GM12878 (cell line): Measurements from ENCODE around the gene TMEM82.

Source experiments
- CBX5 ChIP-seq: sonication (generic); IDR thresholded peaks from 2 replicates; pipeline ENCODE4 v1.6.1; 2016; ENCODE audit warnings: low read depth, moderate library complexity, mild to moderate bottlenecking, inconsistent platforms
- CEBPB ChIP-seq, 2 experiments: fragments of 150-350 bp in 1 of 2; IDR thresholded peaks; 2 replicates each; pipeline ENCODE4 v1.6.1; 2012 to 2014; ENCODE audit warnings: low read depth in 2 of 2, low read length in 2 of 2, borderline replicate concordance in 1 of 2, inconsistent platforms in 1 of 2
- IRF3 ChIP-seq: fragments of 450-650 bp; IDR thresholded peaks from 2 replicates; pipeline ENCODE4 v1.6.1; 2014; ENCODE audit warnings: mild to moderate bottlenecking
- MTA2 ChIP-seq: fragments of 450-650 bp; IDR thresholded peaks from 2 replicates; pipeline ENCODE4 v1.6.1; 2016; ENCODE audit warnings: low read depth, mild to moderate bottlenecking, moderate library complexity
- POLR2A ChIP-seq: IDR thresholded peaks from 2 replicates; pipeline ENCODE4 v1.6.1; 2011; ENCODE audit warnings: low read depth, mild to moderate bottlenecking, low read length
- POU2F2 ChIP-seq: IDR thresholded peaks from 3 replicates; pipeline ENCODE4 v1.6.1; 2011; ENCODE audit warnings: low read depth, mild to moderate bottlenecking, low read length, borderline replicate concordance
- RAD21 ChIP-seq: IDR thresholded peaks from 2 replicates; pipeline ENCODE4 v1.6.1; 2011; ENCODE audit warnings: mild to moderate bottlenecking, low read depth, low read length, moderate library complexity; ENCODE audit not compliant: insufficient read depth
- TF ChIP-seq, protein P1 (sequence below), 3 experiments: IDR thresholded peaks in 2 of 3; conservative IDR thresholded peaks in 1 of 3; 2 replicates each; pipeline ENCODE4 v1.5.1; 2011; ENCODE audit warnings: low read depth in 3 of 3, low read length in 3 of 3, mild to moderate bottlenecking in 3 of 3, control low read depth in 2 of 3, moderate library complexity in 2 of 3, inconsistent platforms in 1 of 3, mixed read lengths in 1 of 3; ENCODE audit not compliant: control insufficient read depth in 2 of 3, insufficient read depth in 1 of 3; ENCODE audit errors: extremely low read depth in 1 of 3

DNA sequence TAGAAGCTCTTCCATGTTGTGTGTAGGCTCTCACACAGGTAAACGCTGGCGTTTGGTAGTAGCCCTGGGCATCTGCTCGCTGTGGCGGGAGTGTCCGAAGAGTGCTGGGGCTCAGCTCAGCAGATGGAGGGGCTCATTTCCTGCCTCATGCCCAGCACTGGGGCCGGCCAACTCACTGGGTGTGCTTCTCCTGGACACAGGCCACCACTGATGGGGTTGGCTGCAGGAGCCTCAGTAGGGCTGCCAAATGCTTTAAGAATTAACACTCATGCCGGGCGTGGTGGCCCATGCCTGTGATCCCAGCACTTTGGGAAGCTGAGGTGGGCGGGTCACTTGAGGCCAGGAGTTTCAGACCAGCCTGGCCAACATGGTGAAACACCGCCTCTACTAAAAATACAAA lies 44.3 kb downstream of the TMEM82 start:
- TF ChIP-seq MTA2 (no peak), IRF3 (no peak), POLR2A (no peak), CBX5 (no peak), POU2F2 (no peak), CEBPB (IDR thresholded peaks at IDR 0.05; ENCODE audit: borderline replicate concordance in 1 of 2, low read depth in 2 of 2, low read length in 2 of 2) (no peak), RAD21 (no peak)
- TF ChIP-seq, protein P1, sequence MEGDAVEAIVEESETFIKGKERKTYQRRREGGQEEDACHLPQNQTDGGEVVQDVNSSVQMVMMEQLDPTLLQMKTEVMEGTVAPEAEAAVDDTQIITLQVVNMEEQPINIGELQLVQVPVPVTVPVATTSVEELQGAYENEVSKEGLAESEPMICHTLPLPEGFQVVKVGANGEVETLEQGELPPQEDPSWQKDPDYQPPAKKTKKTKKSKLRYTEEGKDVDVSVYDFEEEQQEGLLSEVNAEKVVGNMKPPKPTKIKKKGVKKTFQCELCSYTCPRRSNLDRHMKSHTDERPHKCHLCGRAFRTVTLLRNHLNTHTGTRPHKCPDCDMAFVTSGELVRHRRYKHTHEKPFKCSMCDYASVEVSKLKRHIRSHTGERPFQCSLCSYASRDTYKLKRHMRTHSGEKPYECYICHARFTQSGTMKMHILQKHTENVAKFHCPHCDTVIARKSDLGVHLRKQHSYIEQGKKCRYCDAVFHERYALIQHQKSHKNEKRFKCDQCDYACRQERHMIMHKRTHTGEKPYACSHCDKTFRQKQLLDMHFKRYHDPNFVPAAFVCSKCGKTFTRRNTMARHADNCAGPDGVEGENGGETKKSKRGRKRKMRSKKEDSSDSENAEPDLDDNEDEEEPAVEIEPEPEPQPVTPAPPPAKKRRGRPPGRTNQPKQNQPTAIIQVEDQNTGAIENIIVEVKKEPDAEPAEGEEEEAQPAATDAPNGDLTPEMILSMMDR (IDR thresholded peaks at IDR 0.05 in 2 of 3, conservative IDR thresholded peaks at IDR 0.05 in 1 of 3; ENCODE audit: control insufficient read depth in 2 of 3, extremely low read depth in 1 of 3, insufficient read depth in 1 of 3, low read depth in 3 of 3, low read length in 3 of 3) = no peak
